ENCODE data around the gene RNASE13. TPM values are rescaled to one million over a fixed set of nuclear protein-coding genes. Genes with fewer than 3 reads are reported as not detected.
"Not testable (repeated sequence)": the region's sequence is repeated elsewhere in the genome, so short reads cannot be mapped to it uniquely, and the experiment has no call there.

RNASE13 gene
- total RNA-seq, 4 donors from 2014 or later: not detected

GRCh38 chr14:21016413-21017190 is 18.0 kb downstream of the RNASE13 start:
- 55 to 72% methylated on average over 2 to 9 of the region's 9 CpGs for WGBS, 2 donors (ENCODE audit: low coverage in 1 of 2)
- in situ Hi-C loops (cut with MboI; ENCODE audit: low pct_ligation_motif_present in 1 of 4, low pct_unique_long_range_greater_than_20kb in 1 of 4, low sequenced_read_pairs in 3 of 4): loop anchor here in 2 of 4 donors (10.0 kb wide), 1 partner anchor 68 kb away; no protein-coding TSS in a partner anchor
- intact Hi-C loops (cut with DNase I; ENCODE audit: low total_unique reads): no loop called here

DNA sequence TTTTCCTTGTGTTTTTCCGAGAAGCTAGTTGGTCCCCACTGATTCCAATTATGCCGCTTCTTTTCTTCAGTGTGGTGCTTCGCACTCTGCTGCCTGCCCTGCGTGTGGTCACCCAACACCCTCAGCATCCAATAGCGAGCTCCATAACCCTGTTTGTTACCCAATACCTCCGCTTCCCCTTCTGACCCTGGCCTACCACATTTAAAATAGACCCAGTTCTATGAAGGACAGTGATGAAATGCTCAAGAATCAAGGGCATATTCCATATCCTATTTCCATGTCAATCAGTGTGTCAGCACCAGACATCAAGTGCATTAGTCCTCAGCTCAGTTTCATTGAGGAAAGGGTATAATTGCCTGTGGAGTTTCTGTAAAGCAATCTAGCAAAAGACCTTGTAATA is 19.3 kb downstream of the RNASE13 start:
- intact Hi-C loops (cut with DNase I; ENCODE audit: low total_unique reads) (loop anchor here (2.0 kb wide), 1 partner anchor 25 kb away; no protein-coding TSS in a partner anchor), in situ Hi-C loops (cut with MboI; ENCODE audit: low pct_ligation_motif_present in 1 of 4, low pct_unique_long_range_greater_than_20kb in 1 of 4, low sequenced_read_pairs in 3 of 4) (loop anchor here in 2 of 4 donors (10.0 kb wide), 1 partner anchor 69 kb away; no protein-coding TSS in a partner anchor)
- Histone ChIP-seq H3K27ac (no peak overlapping the region), H3K9me3 (no peaks in the 10 kb centered on the region), H3K4me1 (peaks cover 0 to 8% (median 1%) of the 10 kb centered on the region in 4 donors), H3K4me3 (no peak overlapping the region), H3K36me3 (peaks cover 0 to 18% (median 3%) of the 10 kb centered on the region in 4 donors), H3K27me3 (no peaks in the 10 kb centered on the region)
- 72 to 93% methylated on average over 3 to 6 of the region's 6 CpGs for WGBS, 2 donors (ENCODE audit: low coverage in 1 of 2)
- DNase-seq: no peak
- TF ChIP-seq POLR2A (IDR thresholded peaks at IDR 0.05) (peak; percentile 27), EP300 (IDR thresholded peaks at IDR 0.05; ENCODE audit: low read depth) (no peak), CTCF (IDR thresholded peaks at IDR 0.05) (no peak), POLR2AphosphoS5 (IDR thresholded peaks at IDR 0.05) (no peak)

More at GRCh38 chr14:21016413-21017190, 18.0 kb downstream of the RNASE13 start:
- peaks cover 0 to 8% (median 1%) of the 10 kb centered on the region in 4 donors for H3K4me1 ChIP-seq
- no peak for TF ChIP-seq CTCF (IDR thresholded peaks at IDR 0.05)
- no peak for TF ChIP-seq POLR2AphosphoS5 (IDR thresholded peaks at IDR 0.05)
- no peak for TF ChIP-seq EP300 (IDR thresholded peaks at IDR 0.05; ENCODE audit: low read depth)
- no peak for TF ChIP-seq POLR2A (IDR thresholded peaks at IDR 0.05)
- no peak overlapping the region for H3K4me3 ChIP-seq
- no peaks in the 10 kb centered on the region for H3K9me3 ChIP-seq
- H3K36me3 ChIP-seq: peaks cover 0 to 23% (median 3%) of the 10 kb centered on the region in 4 donors
- no peaks in the 10 kb centered on the region for H3K27me3 ChIP-seq
- H3K27ac ChIP-seq: no peak overlapping the region
- DNase-seq: no peak

DNA sequence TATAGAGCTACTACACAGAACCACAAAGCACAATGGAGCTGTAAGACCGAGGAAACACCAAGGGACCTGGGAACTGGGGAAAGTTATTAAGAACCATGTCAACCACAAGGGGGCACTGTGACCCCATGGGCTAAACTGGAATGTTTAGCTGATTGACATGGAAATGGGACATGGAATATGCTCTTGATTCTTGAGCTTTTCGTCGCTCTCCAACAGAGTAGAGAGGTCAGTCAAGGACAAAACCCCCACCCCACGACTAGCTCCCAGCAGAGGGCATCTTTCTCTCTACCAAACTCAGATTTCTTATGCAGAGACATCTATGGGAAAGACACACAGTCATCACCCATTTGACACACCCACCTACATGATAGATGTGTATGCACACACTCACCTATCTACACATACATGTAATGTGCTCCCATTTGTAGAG is 19.8 kb downstream of the RNASE13 start:
- no peak for TF ChIP-seq POLR2A (IDR thresholded peaks at IDR 0.05)
- no peak for TF ChIP-seq EP300 (IDR thresholded peaks at IDR 0.05; ENCODE audit: low read depth)
- TF ChIP-seq POLR2AphosphoS5 (IDR thresholded peaks at IDR 0.05): peak in 1 of 3 donors; percentile 43
- peak; percentile 90 to 96 (median 94) for TF ChIP-seq CTCF (IDR thresholded peaks at IDR 0.05)
- intact Hi-C loops (cut with DNase I; ENCODE audit: low total_unique reads): loop anchor here (2.0 to 5.0 kb wide), 2 partner anchors 26 to 93 kb away; no protein-coding TSS in a partner anchor
- peak; percentile 92 for DNase-seq
- H3K27ac ChIP-seq: no peak overlapping the region
- H3K9me3 ChIP-seq: no peaks in the 10 kb centered on the region
- 0% methylated on average over 1 to 4 of the region's 4 CpGs for WGBS, 2 donors (ENCODE audit: low coverage in 1 of 2)
- no peaks in the 10 kb centered on the region for H3K27me3 ChIP-seq
- in situ Hi-C loops (cut with MboI; ENCODE audit: low pct_ligation_motif_present in 1 of 4, low pct_unique_long_range_greater_than_20kb in 1 of 4, low sequenced_read_pairs in 3 of 4): loop anchor here in 2 of 4 donors (10.0 kb wide), 1 partner anchor 70 kb away; no protein-coding TSS in a partner anchor
- H3K36me3 ChIP-seq: peaks cover 0 to 16% (median 0%) of the 10 kb centered on the region in 4 donors
- peaks cover 0 to 9% (median 1%) of the 10 kb centered on the region in 4 donors for H3K4me1 ChIP-seq
- no peak overlapping the region for H3K4me3 ChIP-seq

GRCh38 chr14:21011136-21011535 is 23.5 kb downstream of the RNASE13 start:
- TF ChIP-seq POLR2A (IDR thresholded peaks at IDR 0.05): no peak
- no peak overlapping the region for H3K4me3 ChIP-seq
- peaks cover 0 to 34% (median 10%) of the 10 kb centered on the region in 4 donors for H3K4me1 ChIP-seq
- H3K36me3 ChIP-seq: no peaks in the 10 kb centered on the region
- H3K27me3 ChIP-seq: no peaks in the 10 kb centered on the region
- 48 to 78% methylated on average over 1 of the region's 1 CpG for WGBS, 2 donors (ENCODE audit: low coverage in 1 of 2)
- in situ Hi-C loops (cut with MboI; ENCODE audit: low pct_ligation_motif_present in 1 of 4, low pct_unique_long_range_greater_than_20kb in 1 of 4, low sequenced_read_pairs in 3 of 4) (loop anchor here in 2 of 4 donors (10.0 kb wide), 1 partner anchor 74 kb away; no protein-coding TSS in a partner anchor), intact Hi-C loops (cut with DNase I; ENCODE audit: low total_unique reads) (loop anchor here (5.0 kb wide), 1 partner anchor 96 kb away; no protein-coding TSS in a partner anchor)
- H3K27ac ChIP-seq: no peak overlapping the region
- no peaks in the 10 kb centered on the region for H3K9me3 ChIP-seq
- DNase-seq: no peak

- Histone ChIP-seq H3K4me1 (peaks cover 0 to 34% (median 14%) of the 10 kb centered on the region in 4 donors), H3K27ac (peak overlapping the region; percentile 18 to 59 (median 41))
- H3K27me3 ChIP-seq, H3K4me3 ChIP-seq, H3K9me3 ChIP-seq, DNase-seq, H3K36me3 ChIP-seq: not testable (repeated sequence)
- intact Hi-C loops (cut with DNase I; ENCODE audit: low total_unique reads): loop anchor here (5.0 kb wide), 1 partner anchor 98 kb away; no protein-coding TSS in a partner anchor
- 20 to 35% methylated on average over 2 to 3 of the region's 3 CpGs for WGBS, 2 donors (ENCODE audit: low coverage in 1 of 2)
- in situ Hi-C loops (cut with MboI; ENCODE audit: low pct_ligation_motif_present in 1 of 4, low pct_unique_long_range_greater_than_20kb in 1 of 4, low sequenced_read_pairs in 3 of 4): loop anchor here in 2 of 4 donors (10.0 kb wide), 1 partner anchor 75 kb away; no protein-coding TSS in a partner anchor
Observed at GRCh38 chr14:21009721-21010120, 24.9 kb downstream of the RNASE13 start.
